CD4-positive, alpha-beta T cell treated with Interleukin-4 for 1 hour (primary cell): ENCODE data around the gene CCL25.
"Not testable (repeated sequence)": the region's sequence is repeated elsewhere in the genome, so short reads cannot be mapped to it uniquely, and the experiment has no call there.

Experiments used
- DNase-seq, 2 donors: peaks; one replicate each; pipeline ENCODE4 v3.0.0-alpha.2; 2020 to 2022

CCL25 gene

DNA sequence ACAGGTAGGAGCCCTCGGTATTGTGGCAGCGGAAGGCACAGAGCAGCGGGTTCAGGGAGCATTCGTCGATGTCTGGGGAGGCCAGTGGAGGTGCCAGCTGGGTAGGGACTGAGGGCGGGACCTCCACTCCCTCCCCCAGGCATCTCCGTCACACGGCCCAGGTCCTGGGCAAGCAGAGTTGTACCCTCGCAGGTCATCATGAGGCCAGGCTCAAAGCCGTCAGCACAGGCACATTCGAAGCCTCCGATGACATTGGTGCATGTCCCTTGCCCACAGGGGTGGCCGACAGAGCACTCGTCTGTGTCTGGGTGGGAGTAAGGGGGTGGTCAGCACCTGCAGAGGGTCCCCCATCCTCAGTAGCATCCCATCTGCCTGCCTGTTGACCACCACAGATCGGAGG, 35.3 kb downstream of the CCL25 start:
- no peak for DNase-seq

- no peak for DNase-seq
Observed at GRCh38 chr19:8088752-8089663, 36.4 kb downstream of the CCL25 start.

GRCh38 chr19:8089664-8090601, 37.4 kb downstream of the CCL25 start:
- DNase-seq: no peak

GRCh38 chr19:8090950-8091349, 38.4 kb downstream of the CCL25 start:
- no peak for DNase-seq

DNA sequence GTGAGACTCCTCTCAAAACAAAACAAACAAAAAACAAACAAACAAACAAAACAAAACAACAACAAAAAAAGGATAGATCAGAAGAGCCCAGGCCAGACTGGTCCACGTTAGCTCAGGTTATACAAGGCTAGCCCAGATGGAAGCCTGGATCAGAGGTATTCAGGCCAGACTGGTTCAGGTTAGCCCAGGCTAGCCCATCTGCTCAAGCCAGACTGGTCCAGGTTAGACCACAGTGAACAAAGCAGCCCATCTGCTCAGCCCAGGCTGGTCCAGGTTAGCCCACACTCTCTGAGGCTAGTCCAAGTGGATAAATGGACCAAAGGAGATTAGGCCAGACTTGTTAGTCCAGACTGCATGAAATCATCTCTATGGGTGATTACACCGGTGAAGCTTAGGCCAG, 41.2 kb downstream of the CCL25 start:
- DNase-seq: no peak

DNA sequence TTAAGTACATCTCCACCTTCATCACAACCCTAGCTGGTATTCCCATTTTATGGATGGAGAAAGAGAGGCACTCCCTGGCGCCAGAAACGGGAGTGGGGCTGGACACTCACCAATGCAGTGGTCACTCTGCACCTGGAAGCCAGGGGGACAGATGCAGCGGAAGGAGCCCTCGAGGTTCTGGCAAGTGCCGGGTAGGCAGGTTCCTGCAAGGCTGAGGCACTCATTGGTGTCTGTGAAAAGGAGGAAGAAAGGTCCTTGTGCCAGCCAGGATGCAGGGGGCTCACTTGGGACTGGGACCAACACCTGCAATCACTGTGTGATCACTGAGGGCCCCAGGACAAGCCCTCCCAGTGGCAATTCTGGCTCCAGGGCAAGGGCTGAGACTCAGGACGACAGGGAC, 41.8 kb downstream of the CCL25 start:
- DNase-seq: no peak

- DNase-seq: no peak
Observed at GRCh38 chr19:8095354-8095886, 42.9 kb downstream of the CCL25 start.

DNA sequence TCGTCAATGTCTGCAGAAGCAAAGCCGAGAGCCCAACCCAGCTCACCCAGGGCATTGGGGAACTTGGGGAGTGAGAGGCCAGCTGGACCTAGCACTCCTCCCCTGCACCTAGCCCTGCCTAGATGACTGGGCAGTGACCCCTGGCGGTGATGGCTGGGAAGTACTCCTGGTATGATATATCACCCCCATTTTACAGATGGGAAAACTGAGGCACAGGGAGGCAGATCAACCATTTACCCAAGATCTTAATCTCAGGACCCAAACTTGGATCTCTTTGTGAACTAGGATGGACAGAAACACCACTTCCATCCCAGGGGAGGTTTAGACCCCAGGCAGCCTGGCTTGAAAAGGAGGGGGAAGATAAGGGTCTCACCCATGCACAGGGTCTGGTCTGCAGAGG, 43.5 kb downstream of the CCL25 start:
- DNase-seq: no peak

GRCh38 chr19:8097198-8097597, 44.6 kb downstream of the CCL25 start:
- no peak for DNase-seq

- no peak for DNase-seq
Observed at GRCh38 chr19:8097681-8098567, 45.4 kb downstream of the CCL25 start.

DNA sequence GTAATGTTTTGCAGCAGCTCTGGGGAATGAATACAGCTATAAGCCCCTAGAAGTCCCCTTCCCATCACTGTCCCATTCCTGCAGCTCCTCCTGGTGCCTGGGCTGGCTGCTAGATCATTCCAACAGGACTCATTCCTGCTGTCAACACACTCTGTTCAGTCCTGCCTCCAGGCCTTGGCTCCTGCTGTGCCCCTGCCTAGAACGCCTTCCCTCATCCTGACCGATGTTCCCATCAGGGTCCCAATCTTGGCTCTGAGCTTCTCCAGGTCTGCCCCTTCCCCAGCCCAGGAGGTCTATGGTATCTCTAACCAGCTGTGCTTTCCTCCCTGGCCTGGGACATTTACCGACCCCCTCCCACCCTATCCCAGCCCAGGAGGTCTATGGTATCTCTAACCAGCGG, 48.8 kb downstream of the CCL25 start:
- no peak for DNase-seq

GRCh38 chr19:8101910-8102309, 49.4 kb downstream of the CCL25 start:
- DNase-seq: not testable (repeated sequence)

DNA sequence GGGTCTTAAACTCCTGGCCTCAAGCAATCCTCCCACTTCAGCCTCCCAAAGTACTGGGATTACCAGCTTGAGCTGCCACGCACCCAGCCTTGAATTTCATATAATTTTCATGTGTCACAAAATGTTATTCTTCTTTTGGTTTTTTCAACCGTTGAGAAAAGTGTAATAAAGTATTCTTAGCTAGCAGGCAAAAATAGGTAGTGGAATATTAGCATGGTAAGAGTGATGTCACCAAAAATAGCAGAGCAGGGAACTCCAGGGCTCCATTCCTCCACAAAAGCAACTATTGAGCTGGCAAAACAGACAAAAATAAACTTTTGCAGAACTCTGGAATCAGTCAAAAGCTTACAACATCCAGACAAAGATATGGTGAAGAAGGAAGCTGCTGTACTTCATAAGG, 52.9 kb downstream of the CCL25 start:
- DNase-seq: no peak

GRCh38 chr19:8107301-8107903, 54.8 kb downstream of the CCL25 start:
- DNase-seq: no peak

DNA sequence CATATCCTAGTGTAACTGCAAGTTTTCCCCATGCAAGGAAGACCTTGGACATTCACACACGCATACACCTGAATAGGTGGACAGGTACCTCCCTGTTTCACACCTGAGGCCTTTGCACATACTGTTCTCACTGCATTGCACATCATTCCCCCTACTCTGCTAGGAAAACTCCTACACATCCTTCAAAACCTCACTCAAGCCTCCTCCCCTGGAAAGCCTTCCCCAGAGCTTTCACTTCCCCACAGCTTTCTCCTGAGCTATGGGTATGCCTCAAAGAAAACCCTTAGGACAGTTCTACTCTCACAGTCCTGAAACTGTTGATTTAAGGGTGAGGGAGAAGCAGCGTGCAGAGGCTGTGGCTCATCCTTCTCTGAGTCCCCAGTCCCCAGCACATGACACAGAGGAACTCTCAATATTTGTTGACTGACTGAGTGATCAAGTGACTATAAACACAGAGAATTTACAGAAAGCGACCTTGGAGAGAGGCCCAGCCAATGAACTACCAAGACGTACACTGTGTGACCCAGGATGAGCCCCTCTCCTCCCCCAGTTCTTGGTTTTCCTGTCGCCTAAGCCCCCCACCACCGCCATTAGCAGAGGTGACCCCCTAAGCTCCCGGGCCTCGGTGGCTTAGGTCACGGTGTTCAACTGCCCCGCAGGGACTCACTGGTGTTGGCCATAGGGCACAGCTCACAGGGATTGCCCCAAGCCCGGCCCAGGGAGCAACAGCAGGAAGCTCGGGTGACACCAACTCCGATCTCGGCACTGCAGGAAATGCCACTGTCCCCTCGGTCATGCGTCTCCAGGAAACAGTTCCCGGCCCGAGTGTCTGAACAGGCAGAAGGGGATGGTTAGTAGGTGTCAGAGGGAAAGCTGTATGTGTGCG, 56.2 kb downstream of the CCL25 start:
- DNase-seq: no peak

DNA sequence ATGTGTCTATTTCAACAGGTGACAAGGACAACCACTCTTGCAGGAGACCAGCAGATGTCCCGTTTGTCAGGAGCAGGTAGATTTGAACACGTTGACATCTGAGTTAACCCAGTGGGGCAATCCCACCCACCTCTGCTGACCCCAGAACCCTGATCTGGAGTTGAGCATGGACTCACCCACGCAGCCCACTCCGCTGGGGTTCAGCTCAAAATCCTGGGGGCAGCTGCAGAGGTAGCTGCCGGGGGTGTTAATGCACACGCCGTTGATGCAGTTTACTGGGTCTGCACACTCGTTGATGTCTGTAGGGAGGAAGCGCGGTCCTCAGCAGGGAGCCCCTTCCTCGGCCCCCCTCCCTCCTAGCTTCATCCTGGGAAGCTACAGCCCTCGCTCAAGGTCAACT, 56.9 kb downstream of the CCL25 start:
- no peak for DNase-seq

DNA sequence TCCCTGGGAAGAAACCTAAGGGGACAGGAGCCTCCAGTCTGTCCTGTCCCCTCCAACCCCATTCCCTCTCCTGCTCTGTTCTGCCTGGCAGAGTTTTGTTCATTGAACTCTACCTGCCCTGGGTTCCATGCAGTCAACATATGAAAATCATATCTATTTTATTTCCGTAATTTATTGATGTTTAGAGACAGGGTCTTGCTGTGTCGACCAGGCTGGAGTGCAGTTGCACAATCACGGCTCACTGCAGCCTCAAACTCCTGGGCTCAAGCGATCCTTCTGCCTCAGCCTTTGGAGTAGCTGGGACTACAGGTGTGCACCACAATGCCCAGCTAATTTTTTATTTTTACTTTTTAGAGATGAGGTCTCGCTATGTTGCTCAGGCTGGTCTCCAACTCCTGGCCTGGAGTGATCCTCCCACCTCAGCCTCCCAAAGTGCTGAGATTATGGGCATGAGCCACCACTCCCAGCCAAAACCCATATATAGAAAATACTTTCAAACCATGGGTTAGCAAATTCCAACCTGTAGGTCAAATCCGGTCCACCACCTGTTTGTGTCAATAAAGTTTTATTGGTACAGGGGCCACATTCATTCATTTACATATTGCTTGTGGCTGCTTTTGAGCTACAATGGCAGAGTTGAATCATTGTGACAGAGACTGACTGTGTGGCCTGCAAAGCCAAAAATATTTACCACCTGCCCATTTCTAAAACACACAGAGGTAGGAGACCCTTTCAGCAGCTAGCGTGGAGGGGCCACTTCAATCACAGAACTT, 57.5 kb downstream of the CCL25 start:
- DNase-seq: no peak

DNA sequence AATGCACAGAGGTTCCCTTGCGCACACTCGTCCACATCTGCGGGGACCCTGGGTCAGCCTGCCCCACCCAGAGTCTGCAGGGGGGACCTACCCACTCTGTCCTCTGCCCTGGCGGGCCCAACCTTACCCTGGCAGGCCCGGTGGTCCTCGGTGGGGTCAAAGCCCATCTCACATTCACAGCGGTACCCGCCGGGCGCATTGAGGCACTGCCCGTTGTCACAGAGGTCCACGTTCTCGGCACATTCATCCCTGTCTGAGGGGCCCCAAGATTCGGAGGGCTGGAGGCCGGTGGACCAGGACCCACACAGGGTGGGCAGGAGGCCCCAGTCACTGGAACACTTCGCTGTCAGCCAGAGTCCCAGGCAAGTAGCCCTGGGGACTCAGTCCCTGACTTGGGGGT, 58.4 kb downstream of the CCL25 start:
- no peak for DNase-seq

DNA sequence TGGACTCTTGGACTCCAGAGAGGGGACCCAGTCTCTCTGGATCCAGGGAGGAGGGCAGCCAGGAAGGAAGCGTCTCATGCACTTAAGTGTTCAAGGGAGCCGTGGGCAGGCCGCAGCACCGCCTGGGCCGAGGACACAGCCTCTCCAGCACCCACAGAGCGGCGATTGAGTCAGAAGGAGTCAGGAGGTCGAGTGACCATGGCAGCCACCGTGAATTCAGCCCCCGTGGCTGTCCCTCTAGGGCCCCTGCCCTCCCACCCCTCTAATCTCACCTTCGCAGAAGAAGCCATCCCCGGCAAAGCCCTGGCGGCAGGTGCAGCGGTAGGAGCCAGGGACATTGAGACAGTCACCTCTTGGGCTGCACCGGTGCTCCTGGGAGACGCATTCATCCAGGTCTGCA, 58.8 kb downstream of the CCL25 start:
- DNase-seq: no peak
